GM19193 (cell line): ENCODE measurements around the gene GAS2L3.

Source experiments
- POLR2A ChIP-seq: IDR thresholded peaks from 4 replicates; pipeline ENCODE4 v1.6.1; 2011; ENCODE audit not compliant: insufficient read depth, insufficient read length; ENCODE audit errors: extremely low read depth

Gene GAS2L3

GRCh38 chr12:100612606-100613005 lies 39.1 kb downstream of the GAS2L3 start:
- no peak for TF ChIP-seq POLR2A

- TF ChIP-seq POLR2A: no peak
Measured at GRCh38 chr12:100624571-100624970, 51.1 kb downstream of the GAS2L3 start.

GRCh38 chr12:100632445-100632892 lies 59.0 kb downstream of the GAS2L3 start:
- TF ChIP-seq POLR2A: no peak

GRCh38 chr12:100643246-100643645 lies 69.8 kb downstream of the GAS2L3 start:
- no peak for TF ChIP-seq POLR2A

GRCh38 chr12:100646896-100647295 lies 73.4 kb downstream of the GAS2L3 start:
- TF ChIP-seq POLR2A: no peak

GRCh38 chr12:100651108-100651507 lies 77.6 kb downstream of the GAS2L3 start:
- no peak for TF ChIP-seq POLR2A

- no peak for TF ChIP-seq POLR2A
Measured at GRCh38 chr12:100651694-100652093, 78.2 kb downstream of the GAS2L3 start.

- no peak for TF ChIP-seq POLR2A
Measured at GRCh38 chr12:100652488-100652887, 79.0 kb downstream of the GAS2L3 start.

- no peak for TF ChIP-seq POLR2A
Measured at GRCh38 chr12:100656141-100656540, 82.7 kb downstream of the GAS2L3 start.

GRCh38 chr12:100656856-100657255 lies 83.4 kb downstream of the GAS2L3 start:
- TF ChIP-seq POLR2A: no peak

GRCh38 chr12:100661300-100661951 lies 87.9 kb downstream of the GAS2L3 start:
- TF ChIP-seq POLR2A: no peak

- no peak for TF ChIP-seq POLR2A
Measured at GRCh38 chr12:100666588-100666987, 93.1 kb downstream of the GAS2L3 start.

- TF ChIP-seq POLR2A: no peak
Measured at GRCh38 chr12:100668945-100669536, 95.6 kb downstream of the GAS2L3 start.

GRCh38 chr12:100669922-100670321 lies 96.4 kb downstream of the GAS2L3 start:
- TF ChIP-seq POLR2A: no peak

GRCh38 chr12:100671396-100672074 lies 98.1 kb downstream of the GAS2L3 start:
- TF ChIP-seq POLR2A: no peak

GRCh38 chr12:100672075-100672592 lies 98.7 kb downstream of the GAS2L3 start:
- no peak for TF ChIP-seq POLR2A
